Breast epithelium (tissue), 4 donors: ENCODE data around the gene MPRIP. TPM values are rescaled to one million over a fixed set of nuclear protein-coding genes. Genes with fewer than 3 reads are reported as not detected.
A peak's percentile ranks its signal among the peaks of the same experiment; 100 is the strongest.

ENCODE experiments used
- DNase-seq, 2 donors: peaks; one replicate each; pipeline ENCODE4 v3.0.0-alpha.2; 2019; ENCODE audit warnings: low spot score in 2 of 2
- H3K27ac ChIP-seq, 2 donors: fragments of 200-600 bp; sonication (generic) in 1 of 2; one replicate each; pipeline ENCODE4 v1.5.1; 2016 to 2019; ENCODE audit warnings: mild to moderate bottlenecking in 1 of 2
- H3K27me3 ChIP-seq, 2 donors: fragments of 200-600 bp; sonication (generic) in 1 of 2; one replicate each; pipeline versions ENCODE4 v1.5.1 to v1.6.0; 2017 to 2019; ENCODE audit warnings: control low read depth in 1 of 2, mild to moderate bottlenecking in 1 of 2
- H3K36me3 ChIP-seq: fragments of 200-600 bp; one replicate; pipeline ENCODE4 v1.5.1; 2019
- H3K4me1 ChIP-seq, 2 donors: fragments of 200-600 bp; sonication (generic); one replicate each; pipeline ENCODE4 v1.5.1; 2016 to 2019; ENCODE audit warnings: control low read depth in 1 of 2
- H3K4me3 ChIP-seq, 3 donors: fragments of 200-600 bp; sonication (generic); 1 replicate in 2 of 3; 2 replicates in 1 of 3; pipeline ENCODE4 v1.5.1; 2016 to 2019; ENCODE audit warnings: mild to moderate bottlenecking in 3 of 3, moderate library complexity in 2 of 3
- H3K9me3 ChIP-seq, 2 donors: fragments of 200-600 bp; sonication (generic) in 1 of 2; one replicate each; pipeline ENCODE4 v1.5.1; 2016 to 2019; ENCODE audit warnings: control low read depth in 1 of 2
- CTCF ChIP-seq, 3 donors: fragments of 450-650 bp; IDR thresholded peaks; one replicate each; pipeline ENCODE4 v1.5.1; 2016 to 2017; ENCODE audit warnings: antibody characterized with exemption in 3 of 3, mild to moderate bottlenecking in 3 of 3, moderate library complexity in 3 of 3
- POLR2A ChIP-seq: fragments of 450-650 bp; IDR thresholded peaks from one replicate; pipeline ENCODE4 v1.6.1; 2016; ENCODE audit warnings: antibody characterized with exemption, mild to moderate bottlenecking, moderate library complexity
- POLR2AphosphoS5 ChIP-seq, 3 donors: sonication (generic); formaldehyde crosslinking; IDR thresholded peaks; one replicate each; pipeline ENCODE4 v1.6.1; 2017; ENCODE audit warnings: antibody characterized with exemption in 3 of 3
- intact Hi-C: fragments of 100-400 bp; cut with DNase I; formaldehyde crosslinking; loops from one replicate; pipeline ENCODE4 v1.15.1; 2023; ENCODE audit warnings: low total_unique reads
- total RNA-seq, 3 donors: library from RNA; depleted of rRNA; stranded (reverse); fragments of >200 nt; gene quantifications; one replicate each; pipeline ENCODE4 v1.1.0, GENCODE V29; 2016

The MPRIP gene
- total RNA-seq, 3 donors from 2014 or later = 93.1 to 136 (median 124) TPM

DNA sequence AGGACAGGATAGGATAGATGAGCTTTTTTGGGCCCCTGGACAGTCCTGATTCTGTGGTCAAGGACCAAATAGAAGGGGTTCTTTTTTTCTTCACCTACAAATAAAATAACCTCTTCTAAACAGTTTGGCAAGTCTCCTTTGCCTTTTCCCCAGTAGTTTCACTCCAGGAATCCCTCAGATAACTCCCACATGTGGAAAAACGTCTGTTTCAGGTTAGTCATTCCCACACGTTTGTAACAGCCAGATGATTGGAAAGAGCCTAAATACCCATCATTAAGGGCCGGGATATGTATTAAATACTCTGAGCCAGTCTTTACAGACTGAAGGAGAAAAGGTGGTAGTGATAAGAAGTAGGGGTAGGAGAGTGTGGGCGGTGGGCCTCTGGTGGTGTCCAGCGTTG lies 105.6 kb downstream of the MPRIP start:
- no peak for TF ChIP-seq CTCF (IDR thresholded peaks at IDR 0.05)
- no peak for TF ChIP-seq POLR2A
- no peak for TF ChIP-seq POLR2AphosphoS5 (IDR thresholded peaks at IDR 0.05)
- no peak overlapping the region for H3K27ac ChIP-seq
- H3K27me3 ChIP-seq = no peaks in the 10 kb centered on the region
- intact Hi-C loops = no loop called here
- no peaks in the 10 kb centered on the region for H3K36me3 ChIP-seq
- H3K9me3 ChIP-seq = no peaks in the 10 kb centered on the region
- DNase-seq = no peak
- no peak overlapping the region for H3K4me3 ChIP-seq
- no peaks in the 10 kb centered on the region for H3K4me1 ChIP-seq

GRCh38 chr17:17149520-17150447 lies 107.5 kb downstream of the MPRIP start:
- Histone ChIP-seq H3K4me3 (no peak overlapping the region), H3K27me3 (no peaks in the 10 kb centered on the region), H3K9me3 (no peaks in the 10 kb centered on the region), H3K27ac (no peak overlapping the region), H3K4me1 (no peaks in the 10 kb centered on the region), H3K36me3 (no peaks in the 10 kb centered on the region)
- no peak for TF ChIP-seq POLR2A
- no peak for TF ChIP-seq POLR2AphosphoS5 (IDR thresholded peaks at IDR 0.05)
- TF ChIP-seq CTCF (IDR thresholded peaks at IDR 0.05) = no peak
- no peak for DNase-seq
- intact Hi-C loops = loop anchor here (5.0 kb wide), 1 partner anchor 58 kb away; the partner anchor contains the start of gene PLD6

- Histone ChIP-seq H3K4me3 (no peak overlapping the region), H3K27me3 (no peaks in the 10 kb centered on the region), H3K36me3 (no peaks in the 10 kb centered on the region), H3K27ac (no peak overlapping the region), H3K9me3 (no peaks in the 10 kb centered on the region), H3K4me1 (no peaks in the 10 kb centered on the region)
- TF ChIP-seq POLR2A = no peak
- TF ChIP-seq POLR2AphosphoS5 (IDR thresholded peaks at IDR 0.05) = no peak
- TF ChIP-seq CTCF (IDR thresholded peaks at IDR 0.05) = no peak
- DNase-seq = no peak
- intact Hi-C loops = loop anchor here (5.0 kb wide), 1 partner anchor 57 kb away; the partner anchor contains the start of gene PLD6
Measured at GRCh38 chr17:17150448-17150800, 108.2 kb downstream of the MPRIP start.

DNA sequence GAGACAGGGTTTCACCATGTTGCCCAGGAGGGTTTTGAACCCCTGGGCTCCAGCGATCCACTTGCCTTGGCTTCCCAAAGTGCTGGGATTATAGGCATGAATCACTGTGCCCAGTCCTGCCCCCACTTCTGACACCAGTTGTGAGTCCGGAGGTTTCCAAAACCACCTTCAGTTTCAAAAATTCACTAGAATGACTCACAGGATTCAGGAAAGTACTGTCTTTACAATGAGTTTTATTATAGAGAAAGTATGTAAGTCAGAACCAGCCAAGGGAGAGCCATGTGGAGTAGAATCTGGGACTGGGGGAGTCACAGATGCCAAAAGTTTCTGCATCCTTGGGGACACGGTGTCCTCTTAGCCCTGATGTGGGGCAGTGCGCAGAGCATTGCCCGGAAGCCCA lies 108.8 kb downstream of the MPRIP start:
- TF ChIP-seq POLR2AphosphoS5 (IDR thresholded peaks at IDR 0.05) = no peak
- no peak for TF ChIP-seq POLR2A
- TF ChIP-seq CTCF (IDR thresholded peaks at IDR 0.05) = no peak
- Histone ChIP-seq H3K4me1 (no peaks in the 10 kb centered on the region), H3K9me3 (no peaks in the 10 kb centered on the region), H3K36me3 (no peaks in the 10 kb centered on the region), H3K27ac (peak overlapping the region in 1 of 2 donors; percentile 30), H3K4me3 (no peak overlapping the region), H3K27me3 (no peaks in the 10 kb centered on the region)
- no peak for DNase-seq
- intact Hi-C loops = loop anchor here (5.0 kb wide), 1 partner anchor 56 kb away; the partner anchor contains the start of gene PLD6

GRCh38 chr17:17151541-17151940 lies 109.3 kb downstream of the MPRIP start:
- no peak for TF ChIP-seq POLR2AphosphoS5 (IDR thresholded peaks at IDR 0.05)
- TF ChIP-seq CTCF (IDR thresholded peaks at IDR 0.05) = no peak
- TF ChIP-seq POLR2A = no peak
- Histone ChIP-seq H3K4me1 (no peaks in the 10 kb centered on the region), H3K4me3 (no peak overlapping the region), H3K27me3 (no peaks in the 10 kb centered on the region), H3K9me3 (no peaks in the 10 kb centered on the region), H3K27ac (peak overlapping the region; percentile 29 to 30), H3K36me3 (no peaks in the 10 kb centered on the region)
- DNase-seq = no peak
- intact Hi-C loops = loop anchor here (5.0 kb wide), 1 partner anchor 56 kb away; the partner anchor contains the start of gene PLD6
